GM13977 (cell line): ENCODE measurements around the gene AUH.

Experiments
- DNase-seq: peaks from one replicate; pipeline ENCODE4 v3.0.0; 2012; ENCODE audit warnings: low spot score
- in situ Hi-C: fragments of 300-500 bp; cut with MboI; formaldehyde crosslinking; loops from one replicate; pipeline ENCODE4 v1.12.0; 2022; ENCODE audit warnings: low sequenced_read_pairs, low pct_unique_long_range_greater_than_20kb, mixed read lengths, inconsistent platforms; ENCODE audit not compliant: unreplicated experiment
- TF ChIP-seq, protein P1 (sequence below): IDR thresholded peaks from 2 replicates; pipeline ENCODE4 v1.5.1; 2012; ENCODE audit warnings: mild to moderate bottlenecking, control low read depth; ENCODE audit not compliant: insufficient read depth; ENCODE audit errors: extremely low read depth, missing control alignments

AUH gene

GRCh38 chr9:91231619-91232018 is 130.1 kb downstream of the AUH start:
- DNase-seq = no peak
- in situ Hi-C loops = no loop called here
- TF ChIP-seq, protein P1, sequence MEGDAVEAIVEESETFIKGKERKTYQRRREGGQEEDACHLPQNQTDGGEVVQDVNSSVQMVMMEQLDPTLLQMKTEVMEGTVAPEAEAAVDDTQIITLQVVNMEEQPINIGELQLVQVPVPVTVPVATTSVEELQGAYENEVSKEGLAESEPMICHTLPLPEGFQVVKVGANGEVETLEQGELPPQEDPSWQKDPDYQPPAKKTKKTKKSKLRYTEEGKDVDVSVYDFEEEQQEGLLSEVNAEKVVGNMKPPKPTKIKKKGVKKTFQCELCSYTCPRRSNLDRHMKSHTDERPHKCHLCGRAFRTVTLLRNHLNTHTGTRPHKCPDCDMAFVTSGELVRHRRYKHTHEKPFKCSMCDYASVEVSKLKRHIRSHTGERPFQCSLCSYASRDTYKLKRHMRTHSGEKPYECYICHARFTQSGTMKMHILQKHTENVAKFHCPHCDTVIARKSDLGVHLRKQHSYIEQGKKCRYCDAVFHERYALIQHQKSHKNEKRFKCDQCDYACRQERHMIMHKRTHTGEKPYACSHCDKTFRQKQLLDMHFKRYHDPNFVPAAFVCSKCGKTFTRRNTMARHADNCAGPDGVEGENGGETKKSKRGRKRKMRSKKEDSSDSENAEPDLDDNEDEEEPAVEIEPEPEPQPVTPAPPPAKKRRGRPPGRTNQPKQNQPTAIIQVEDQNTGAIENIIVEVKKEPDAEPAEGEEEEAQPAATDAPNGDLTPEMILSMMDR = no peak

GRCh38 chr9:91223000-91223399 is 138.7 kb downstream of the AUH start:
- TF ChIP-seq, protein P1 = no peak
- in situ Hi-C loops = no loop called here
- DNase-seq = no peak

DNA sequence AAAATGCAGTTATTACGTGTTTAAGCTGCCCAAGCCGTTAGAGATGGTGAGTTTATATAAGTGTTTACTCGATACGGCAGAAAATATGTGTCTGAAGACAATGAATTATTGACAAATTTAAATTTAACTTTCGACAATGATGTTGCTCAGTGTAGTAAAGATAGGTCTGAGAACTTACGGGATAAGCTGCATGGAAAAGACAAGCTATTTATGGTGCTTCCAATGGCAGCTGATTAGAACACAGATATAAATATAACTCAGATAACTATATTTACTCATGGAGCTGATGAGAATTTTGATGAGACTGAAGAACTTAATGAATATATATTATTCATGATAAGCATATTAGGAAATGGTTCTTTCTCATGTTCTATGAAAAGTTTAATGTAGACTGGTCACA is 139.3 kb downstream of the AUH start:
- in situ Hi-C loops = no loop called here
- DNase-seq = no peak
- TF ChIP-seq, protein P1 = no peak

DNA sequence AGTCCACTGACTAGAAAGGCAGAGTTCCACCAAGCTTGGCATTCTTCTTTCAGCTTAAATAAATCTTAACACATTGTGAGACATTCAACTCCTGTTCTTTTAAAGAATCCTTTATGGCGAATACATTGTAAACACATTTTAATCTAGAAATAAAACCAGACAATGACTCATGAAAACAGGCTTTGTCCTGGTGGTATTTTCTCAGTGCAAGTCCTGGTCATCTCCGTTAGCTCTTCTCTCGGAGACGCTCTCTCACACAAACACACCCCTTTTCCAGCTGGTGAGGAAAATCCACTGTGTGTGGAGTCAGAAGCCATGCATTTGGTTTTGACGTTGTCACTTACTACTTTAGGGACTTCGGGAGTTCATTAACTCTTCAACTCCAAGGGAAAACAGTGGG is 140.4 kb downstream of the AUH start:
- TF ChIP-seq, protein P1 = no peak
- no peak for DNase-seq
- in situ Hi-C loops = no loop called here

- TF ChIP-seq, protein P1 = no peak
- in situ Hi-C loops = no loop called here
- no peak for DNase-seq
These were observed 141.1 kb downstream of the AUH start for GRCh38 chr9:91220491-91221135.

- in situ Hi-C loops = no loop called here
- TF ChIP-seq, protein P1 = no peak
- DNase-seq = no peak
These were observed 141.7 kb downstream of the AUH start for GRCh38 chr9:91220021-91220420.
